ENCODE results near the gene THADA.

DNA sequence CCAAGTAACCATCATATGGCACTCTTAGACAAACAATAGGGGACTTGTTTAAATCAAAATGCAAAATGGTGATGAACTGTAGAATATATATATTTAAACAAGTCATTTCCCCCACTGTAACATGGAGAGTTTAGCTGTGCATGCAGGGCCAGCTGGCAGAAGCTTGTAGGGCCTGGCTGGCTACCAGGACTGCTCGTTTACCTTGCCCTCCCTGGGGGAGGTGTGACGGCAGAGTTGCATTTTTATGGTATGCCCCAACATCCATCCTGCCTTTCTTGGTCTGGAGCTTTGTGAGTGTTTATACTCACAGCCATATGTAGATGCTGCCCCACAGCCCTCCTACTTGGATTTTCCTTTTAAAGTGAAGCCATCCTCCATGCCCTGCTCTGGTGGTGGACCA is 267.7 kb downstream of the THADA start:
- no peak for TF ChIP-seq POLR2A (IDR thresholded peaks at IDR 0.05)
- TF ChIP-seq, protein P1, sequence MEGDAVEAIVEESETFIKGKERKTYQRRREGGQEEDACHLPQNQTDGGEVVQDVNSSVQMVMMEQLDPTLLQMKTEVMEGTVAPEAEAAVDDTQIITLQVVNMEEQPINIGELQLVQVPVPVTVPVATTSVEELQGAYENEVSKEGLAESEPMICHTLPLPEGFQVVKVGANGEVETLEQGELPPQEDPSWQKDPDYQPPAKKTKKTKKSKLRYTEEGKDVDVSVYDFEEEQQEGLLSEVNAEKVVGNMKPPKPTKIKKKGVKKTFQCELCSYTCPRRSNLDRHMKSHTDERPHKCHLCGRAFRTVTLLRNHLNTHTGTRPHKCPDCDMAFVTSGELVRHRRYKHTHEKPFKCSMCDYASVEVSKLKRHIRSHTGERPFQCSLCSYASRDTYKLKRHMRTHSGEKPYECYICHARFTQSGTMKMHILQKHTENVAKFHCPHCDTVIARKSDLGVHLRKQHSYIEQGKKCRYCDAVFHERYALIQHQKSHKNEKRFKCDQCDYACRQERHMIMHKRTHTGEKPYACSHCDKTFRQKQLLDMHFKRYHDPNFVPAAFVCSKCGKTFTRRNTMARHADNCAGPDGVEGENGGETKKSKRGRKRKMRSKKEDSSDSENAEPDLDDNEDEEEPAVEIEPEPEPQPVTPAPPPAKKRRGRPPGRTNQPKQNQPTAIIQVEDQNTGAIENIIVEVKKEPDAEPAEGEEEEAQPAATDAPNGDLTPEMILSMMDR (IDR thresholded peaks at IDR 0.05), result no peak

Data from upper lobe of left lung (tissue), 4 donors.